Progenitor cell of endocrine pancreas (in vitro differentiated cells): ENCODE results near the gene SNTB2. TPM values are rescaled to one million over a fixed set of nuclear protein-coding genes. Genes with fewer than 3 reads are reported as not detected.

Experiments
- DNase-seq: peaks from one replicate; pipeline ENCODE4 v3.0.0; 2021; ENCODE audit warnings: low spot score; ENCODE audit not compliant: unreplicated experiment
- H3K27ac Mint-ChIP-seq: 2 replicates; pipeline ENCODE4 v1.8.0; 2021; ENCODE audit warnings: mild to moderate bottlenecking, moderate library complexity, mixed read lengths
- H3K27me3 Mint-ChIP-seq: 2 replicates; pipeline ENCODE4 v1.8.0; 2021; ENCODE audit warnings: mixed read lengths
- H3K36me3 Mint-ChIP-seq: 2 replicates; pipeline ENCODE4 v1.8.0; 2022; ENCODE audit warnings: mixed read lengths; ENCODE audit not compliant: insufficient read depth
- H3K4me1 Mint-ChIP-seq: 2 replicates; pipeline ENCODE4 v1.8.0; 2021; ENCODE audit warnings: low read depth, mixed read lengths
- H3K4me3 Mint-ChIP-seq: 2 replicates; pipeline ENCODE4 v1.8.0; 2021; ENCODE audit warnings: low read depth, mild to moderate bottlenecking, moderate library complexity, mixed read lengths
- H3K9me3 Mint-ChIP-seq: 2 replicates; pipeline ENCODE4 v1.8.0; 2021; ENCODE audit warnings: low read depth, mixed read lengths
- total RNA-seq: library from RNA; stranded (reverse); gene quantifications from 2 replicates; pipeline ENCODE4 v1.2.1, GENCODE V29; 2021
- TF ChIP-seq, protein P1 (sequence below): fragments of 200-600 bp; sonication (generic); IDR thresholded peaks from one replicate; pipeline ENCODE4 v1.5.0; 2021; ENCODE audit warnings: antibody characterized with exemption, mild to moderate bottlenecking; ENCODE audit not compliant: unreplicated experiment

SNTB2 gene
- total RNA-seq, 1 donor from 2014 or later = 40.9 TPM

DNA sequence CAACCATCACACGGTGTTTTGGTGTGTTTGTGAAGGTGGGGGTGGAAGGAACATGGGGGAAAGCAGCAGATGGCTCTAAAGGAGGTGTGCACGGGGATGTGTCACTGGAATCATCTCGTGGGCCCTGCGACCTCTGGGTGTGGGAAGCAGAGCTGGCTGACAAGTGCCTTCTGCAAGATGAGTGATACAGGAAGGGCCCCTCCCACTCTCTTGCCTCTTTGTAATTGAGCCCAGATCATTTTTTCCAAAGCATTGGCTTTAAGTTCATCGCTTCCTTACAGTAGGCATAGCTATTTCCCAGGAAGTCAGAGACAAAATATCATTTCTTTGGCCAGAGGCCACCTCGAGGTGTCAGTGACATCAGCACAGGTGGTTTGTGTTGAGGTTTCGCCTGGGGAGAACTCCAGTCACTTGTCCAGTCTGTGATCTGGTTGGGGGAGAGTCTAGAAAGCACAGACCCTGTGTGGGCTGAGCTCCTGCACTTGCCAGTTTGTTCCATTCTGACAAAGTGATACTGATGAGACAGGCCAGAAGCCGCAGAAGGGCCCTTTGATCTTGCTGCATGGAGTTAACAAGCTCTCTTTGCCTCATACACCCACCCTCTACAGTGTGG lies 20.6 kb upstream of the SNTB2 start:
- DNase-seq = no peak
- Mint-ChIP-seq H3K27me3 (no peaks in the 10 kb centered on the region), H3K27ac (peak overlapping the region; percentile 73), H3K9me3 (no peaks in the 10 kb centered on the region), H3K4me3 (peak overlapping the region; percentile 6), H3K4me1 (peaks cover 44% of the 10 kb centered on the region), H3K36me3 (peaks cover 29% of the 10 kb centered on the region)
- TF ChIP-seq, protein P1, sequence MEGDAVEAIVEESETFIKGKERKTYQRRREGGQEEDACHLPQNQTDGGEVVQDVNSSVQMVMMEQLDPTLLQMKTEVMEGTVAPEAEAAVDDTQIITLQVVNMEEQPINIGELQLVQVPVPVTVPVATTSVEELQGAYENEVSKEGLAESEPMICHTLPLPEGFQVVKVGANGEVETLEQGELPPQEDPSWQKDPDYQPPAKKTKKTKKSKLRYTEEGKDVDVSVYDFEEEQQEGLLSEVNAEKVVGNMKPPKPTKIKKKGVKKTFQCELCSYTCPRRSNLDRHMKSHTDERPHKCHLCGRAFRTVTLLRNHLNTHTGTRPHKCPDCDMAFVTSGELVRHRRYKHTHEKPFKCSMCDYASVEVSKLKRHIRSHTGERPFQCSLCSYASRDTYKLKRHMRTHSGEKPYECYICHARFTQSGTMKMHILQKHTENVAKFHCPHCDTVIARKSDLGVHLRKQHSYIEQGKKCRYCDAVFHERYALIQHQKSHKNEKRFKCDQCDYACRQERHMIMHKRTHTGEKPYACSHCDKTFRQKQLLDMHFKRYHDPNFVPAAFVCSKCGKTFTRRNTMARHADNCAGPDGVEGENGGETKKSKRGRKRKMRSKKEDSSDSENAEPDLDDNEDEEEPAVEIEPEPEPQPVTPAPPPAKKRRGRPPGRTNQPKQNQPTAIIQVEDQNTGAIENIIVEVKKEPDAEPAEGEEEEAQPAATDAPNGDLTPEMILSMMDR = no peak

GRCh38 chr16:69166946-69167930 lies 19.7 kb upstream of the SNTB2 start:
- Mint-ChIP-seq H3K27ac (peak overlapping the region; percentile 91), H3K4me1 (peaks cover 49% of the 10 kb centered on the region), H3K27me3 (no peaks in the 10 kb centered on the region), H3K36me3 (peaks cover 27% of the 10 kb centered on the region), H3K4me3 (no peak overlapping the region), H3K9me3 (no peaks in the 10 kb centered on the region)
- TF ChIP-seq, protein P1 = no peak
- DNase-seq = no peak

DNA sequence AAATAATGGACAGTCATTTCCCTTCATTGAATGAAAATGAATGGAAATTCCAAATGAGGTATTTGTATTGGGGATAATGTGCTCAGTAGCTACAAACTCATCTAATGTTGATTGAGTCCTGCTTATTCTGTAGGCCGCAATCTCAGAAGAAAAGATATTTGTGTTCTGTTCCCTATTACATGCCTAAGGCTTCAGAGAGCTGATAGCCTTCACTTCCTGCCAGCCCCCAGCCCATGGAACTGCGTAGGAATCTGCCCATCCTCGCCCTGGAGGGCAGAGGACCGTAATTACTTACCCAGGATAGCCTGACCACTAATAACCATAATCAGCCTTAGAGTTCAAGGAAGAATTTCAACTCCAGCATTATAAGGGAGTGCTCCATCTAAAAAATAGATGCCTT lies 17.9 kb upstream of the SNTB2 start:
- TF ChIP-seq, protein P1 = no peak
- H3K4me3 Mint-ChIP-seq = no peak overlapping the region
- H3K27me3 Mint-ChIP-seq = no peaks in the 10 kb centered on the region
- H3K27ac Mint-ChIP-seq = peak overlapping the region; percentile 45
- DNase-seq = no peak
- peaks cover 21% of the 10 kb centered on the region for H3K36me3 Mint-ChIP-seq
- peaks cover 53% of the 10 kb centered on the region for H3K4me1 Mint-ChIP-seq
- H3K9me3 Mint-ChIP-seq = no peaks in the 10 kb centered on the region

DNA sequence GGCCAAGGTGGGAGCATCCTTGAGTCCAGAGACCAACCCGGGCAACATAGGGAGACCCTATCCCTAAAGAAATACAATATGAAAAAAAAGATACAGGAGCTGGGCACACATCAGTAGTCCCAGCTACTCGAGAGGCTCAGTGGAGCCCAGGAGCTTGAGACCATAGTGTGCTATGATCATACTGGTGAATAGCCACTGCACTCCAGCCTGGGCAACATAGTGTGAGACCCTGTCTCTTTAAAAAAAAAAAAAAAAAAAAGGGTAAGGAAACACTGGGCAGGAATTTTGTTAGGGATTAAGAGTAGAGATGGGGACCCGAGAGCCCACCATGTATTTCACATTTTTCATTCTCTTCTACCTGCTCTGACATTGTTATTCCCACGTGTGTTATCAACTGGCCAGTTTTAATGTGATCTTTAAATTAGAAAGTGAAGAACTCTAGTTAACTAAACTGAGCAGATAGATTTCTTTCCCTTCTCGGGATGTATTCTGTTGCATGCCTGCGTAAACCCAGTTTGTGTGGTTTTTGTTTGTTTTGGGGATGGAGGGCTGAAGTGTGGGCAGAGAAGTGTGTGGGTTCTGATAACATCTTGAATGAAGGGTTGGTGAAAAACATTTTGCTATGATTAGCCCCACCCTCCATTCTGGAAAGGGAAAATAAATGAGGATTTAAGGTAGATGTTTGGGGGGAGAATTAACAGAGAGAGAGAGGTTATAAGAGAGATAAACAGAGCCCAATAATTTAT lies 17.2 kb upstream of the SNTB2 start:
- DNase-seq = no peak
- Mint-ChIP-seq H3K27ac (peak overlapping the region; percentile 61), H3K4me3 (peak overlapping the region; percentile 1), H3K27me3 (no peaks in the 10 kb centered on the region), H3K4me1 (peaks cover 51% of the 10 kb centered on the region), H3K36me3 (peaks cover 20% of the 10 kb centered on the region), H3K9me3 (no peaks in the 10 kb centered on the region)
- TF ChIP-seq, protein P1 = no peak
